HG02884 (cell line): ENCODE results near the gene CCDC34.
"Not testable (repeated sequence)": the region's sequence is repeated elsewhere in the genome, so short reads cannot be mapped to it uniquely, and the experiment has no call there.

Experiments used
- ATAC-seq: cut with Tn5 transposase; IDR thresholded peaks from one replicate; pipeline ENCODE4 v1.9.1; 2021; ENCODE audit warnings: mild to moderate bottlenecking, moderate library complexity; ENCODE audit not compliant: unreplicated experiment

Gene CCDC34

DNA sequence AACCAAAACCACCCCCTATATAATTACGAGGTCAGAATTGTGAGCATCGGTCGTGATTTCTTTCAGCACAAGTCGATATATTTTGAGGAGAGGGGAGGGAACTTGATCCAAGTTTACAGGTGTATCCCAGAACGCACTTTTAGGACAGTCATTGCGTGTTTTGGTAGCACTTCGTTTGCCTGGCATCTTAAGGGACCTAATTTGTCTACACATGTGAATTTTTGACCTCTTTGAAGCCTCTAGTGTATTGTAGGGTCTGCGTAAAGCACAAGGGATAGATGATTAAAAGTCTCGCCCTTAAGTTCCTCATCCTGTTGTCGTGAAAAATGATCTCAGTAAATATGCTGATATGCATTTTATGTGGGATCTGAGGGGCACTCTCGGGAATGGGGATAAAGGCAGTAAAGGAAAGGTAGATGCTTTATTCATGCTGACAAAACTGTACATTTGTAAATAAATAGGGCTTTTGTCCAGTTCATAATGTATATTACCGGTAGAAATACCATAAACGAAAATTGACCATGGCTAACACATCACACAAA lies 632 bp upstream of the CCDC34 start:
- no peak for ATAC-seq

DNA sequence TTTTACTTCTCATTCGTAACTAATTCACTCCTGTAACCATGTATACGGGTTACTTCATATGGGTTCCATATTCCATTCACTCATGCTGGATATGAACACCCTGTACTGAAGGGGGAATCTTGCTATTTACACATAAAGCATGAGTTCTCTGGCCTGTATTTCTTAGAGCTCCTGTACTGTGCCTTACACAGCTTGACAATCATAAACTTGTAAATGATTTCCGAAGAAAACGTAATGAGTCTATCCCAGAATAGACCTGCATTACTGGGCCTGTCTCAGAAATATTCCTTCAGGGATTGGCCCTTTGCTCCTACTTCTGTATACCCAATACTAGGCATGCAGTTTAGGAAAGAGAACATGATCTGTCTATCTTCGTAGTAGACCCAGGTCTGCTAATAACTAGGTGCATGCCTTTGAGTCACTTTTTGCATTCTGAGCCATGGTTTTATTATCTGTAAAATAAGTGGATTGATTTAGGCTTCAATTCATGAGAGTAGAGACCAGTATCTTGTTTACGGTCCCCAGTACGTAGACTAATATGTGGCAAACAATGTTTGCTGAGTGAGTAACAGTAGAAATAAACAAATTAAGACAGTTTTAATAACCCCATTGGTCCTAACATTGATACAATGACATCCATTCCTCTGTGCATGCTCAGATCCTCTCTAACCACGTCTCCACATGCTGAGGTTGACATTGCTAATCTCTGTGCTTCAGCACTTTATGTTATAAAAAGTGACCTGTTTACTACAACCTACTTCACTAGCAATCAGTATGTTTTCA lies 1.2 kb downstream of the CCDC34 start:
- ATAC-seq: no peak

DNA sequence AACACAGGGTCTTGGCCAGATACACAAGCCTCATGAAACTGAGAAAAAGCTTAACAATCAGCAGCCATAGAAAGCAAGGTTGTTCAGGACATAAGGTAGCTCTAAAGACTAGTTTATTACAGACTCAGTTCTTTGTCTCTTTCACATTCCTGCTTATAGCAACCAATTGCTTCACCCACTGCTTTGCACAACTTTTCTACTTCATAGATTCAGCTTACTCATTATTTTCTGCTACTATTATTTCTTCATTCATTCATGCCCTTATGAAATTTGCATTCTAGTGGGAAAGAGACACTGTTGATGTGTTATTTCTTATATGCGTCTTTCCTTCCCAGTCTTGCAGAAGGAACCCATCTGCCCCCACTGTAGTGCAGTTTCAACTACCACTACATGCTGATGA lies 4.7 kb downstream of the CCDC34 start:
- ATAC-seq: no peak

DNA sequence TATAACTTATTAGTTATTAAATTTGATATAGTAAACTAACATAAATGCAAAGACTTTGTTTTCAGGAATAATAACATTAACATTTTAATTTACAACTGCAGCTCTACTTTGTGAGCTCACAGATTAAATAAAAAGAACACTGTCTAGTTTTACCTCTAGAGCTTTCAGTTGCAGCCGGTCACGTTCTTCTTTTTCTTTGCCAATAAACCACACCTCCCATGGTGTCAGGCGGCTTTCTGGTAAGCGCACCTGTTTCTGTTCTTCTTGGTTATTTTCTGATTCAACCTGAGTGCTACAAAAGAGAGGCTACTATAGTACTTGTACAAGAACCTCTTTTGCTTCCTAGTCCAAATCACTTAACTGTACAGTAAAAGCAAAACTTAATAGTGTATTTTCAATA lies 5.8 kb downstream of the CCDC34 start:
- ATAC-seq: no peak

DNA sequence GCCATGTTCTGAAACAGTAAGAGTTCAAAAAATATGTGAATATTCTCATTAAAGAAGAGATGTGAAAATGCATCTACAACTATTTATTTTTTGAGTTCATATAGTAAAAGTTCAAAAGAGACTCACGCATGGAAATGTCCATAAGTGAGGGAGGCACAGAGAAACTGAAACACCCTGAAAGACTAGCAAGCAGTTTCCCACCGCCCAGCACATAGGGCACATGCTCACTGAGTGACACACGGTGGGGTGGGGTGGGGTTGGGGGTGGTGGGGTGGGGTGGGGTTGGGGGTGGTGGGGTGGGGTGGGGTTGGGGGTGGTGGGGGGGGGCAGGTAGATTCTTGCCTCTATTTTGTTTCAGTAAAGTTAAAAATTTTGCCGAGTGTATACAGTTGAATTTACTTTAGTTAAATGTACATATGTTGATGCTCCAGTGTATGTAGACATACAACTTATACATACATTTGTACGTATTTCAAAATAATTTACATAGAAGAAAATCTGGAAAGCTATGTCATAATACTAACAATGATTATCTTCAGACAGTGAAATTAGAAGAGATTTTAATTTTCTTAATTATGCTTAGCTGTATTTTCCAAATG lies 6.3 kb downstream of the CCDC34 start:
- ATAC-seq: no peak

DNA sequence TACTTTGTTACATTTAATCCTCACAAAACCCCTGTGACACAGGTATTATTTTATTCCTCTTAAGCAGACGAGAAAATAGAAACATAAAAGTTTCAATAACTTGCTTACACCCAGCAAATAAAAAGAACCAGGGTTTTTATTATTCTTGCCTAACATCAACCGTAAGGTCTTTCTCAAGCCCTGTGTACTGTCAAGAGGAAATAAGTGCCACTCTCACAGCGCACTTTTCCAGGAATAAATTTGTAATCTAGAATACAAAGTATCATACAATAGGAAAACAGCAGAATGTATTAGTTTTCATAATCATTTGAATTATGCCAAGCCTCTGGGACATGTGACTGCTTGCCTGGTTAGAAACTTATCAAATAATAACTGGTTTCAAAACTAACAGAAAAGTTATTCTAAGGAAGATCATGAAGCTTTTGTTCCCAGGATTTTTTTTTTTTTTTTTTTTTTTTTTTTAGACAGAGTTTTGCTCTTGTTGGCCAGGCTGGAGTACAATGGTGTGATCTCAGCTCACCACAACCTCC lies 7.4 kb downstream of the CCDC34 start:
- no peak for ATAC-seq

DNA sequence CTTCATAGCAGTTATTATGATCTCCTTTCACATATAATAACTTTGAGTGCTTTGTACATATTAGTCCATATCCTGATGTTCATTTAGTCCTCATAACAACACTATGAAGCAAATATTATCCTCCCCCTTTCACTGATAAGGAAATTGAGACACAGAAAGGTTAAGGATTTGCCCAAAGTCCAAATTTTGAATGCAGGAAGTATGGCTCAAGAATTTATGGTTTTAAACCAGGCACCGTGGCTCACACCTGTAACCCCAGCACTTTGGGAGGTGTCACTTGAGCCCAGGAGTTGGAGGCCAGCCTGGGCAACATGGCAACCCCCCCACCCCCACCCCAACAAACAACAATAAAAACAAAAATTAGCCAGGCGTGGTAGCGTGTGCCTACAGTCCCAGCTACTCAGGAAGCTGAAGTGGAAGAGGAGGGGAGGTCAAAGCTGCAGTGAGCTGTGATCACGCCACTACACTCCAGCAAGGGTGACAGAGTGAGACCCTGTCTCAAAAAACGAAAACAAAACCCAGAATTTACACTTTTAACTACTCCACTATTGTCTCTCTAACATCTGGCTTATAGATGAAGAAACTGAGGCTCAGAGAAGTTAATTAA lies 8.6 kb downstream of the CCDC34 start:
- ATAC-seq: peak; percentile 46

DNA sequence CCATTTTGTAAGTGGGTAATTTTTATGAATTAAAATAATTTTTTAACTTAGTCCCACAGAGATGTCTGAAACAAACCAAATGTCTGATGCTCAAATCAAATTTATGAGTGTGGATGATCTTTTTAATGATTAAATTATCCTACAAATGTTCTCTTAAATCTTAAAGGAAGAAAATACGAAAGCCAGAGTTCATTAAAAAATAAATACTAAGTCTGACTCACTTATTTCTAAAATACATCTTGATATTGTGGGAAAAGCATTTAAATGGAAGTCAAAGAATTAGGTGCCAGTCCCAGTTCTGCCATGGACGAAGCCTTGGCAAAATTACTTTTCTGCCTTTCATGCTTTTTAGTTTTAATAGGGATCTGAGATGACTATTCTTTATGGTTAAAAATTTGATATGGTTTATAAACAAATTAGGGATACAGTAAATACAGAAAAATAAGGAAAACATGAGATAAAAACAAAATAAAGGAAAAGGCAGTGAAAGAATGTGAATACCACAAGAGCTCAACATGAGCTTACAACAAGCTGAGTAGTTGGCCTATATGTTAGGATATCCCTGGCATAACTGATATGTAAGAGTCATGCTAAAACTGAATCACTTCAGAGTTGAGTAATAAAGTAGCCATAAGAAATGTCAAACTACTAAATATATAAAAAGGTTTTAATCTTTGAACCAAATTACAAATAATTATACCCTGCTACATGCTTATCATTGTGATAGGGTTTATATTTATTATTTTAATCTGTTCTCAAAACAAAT lies 9.2 kb downstream of the CCDC34 start:
- ATAC-seq: peak; percentile 48

DNA sequence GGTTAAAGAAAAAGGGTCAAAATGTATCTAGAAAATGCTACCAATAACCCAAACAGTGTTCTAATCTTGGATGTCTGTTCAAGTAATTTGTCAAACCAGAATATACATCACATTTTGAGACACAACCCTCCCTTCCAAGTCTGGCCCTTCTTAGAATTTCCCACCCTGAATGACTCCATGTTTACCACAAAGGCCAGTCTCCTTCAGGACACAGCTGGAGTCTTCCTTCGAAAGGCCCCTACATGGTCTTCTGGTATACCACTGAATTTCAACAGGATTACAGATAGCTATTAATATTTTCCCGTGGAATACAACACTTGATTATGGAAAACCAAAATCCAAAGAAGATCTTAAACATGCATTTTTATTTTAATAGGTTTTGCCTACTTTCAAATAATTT lies 10.2 kb downstream of the CCDC34 start:
- no peak for ATAC-seq

DNA sequence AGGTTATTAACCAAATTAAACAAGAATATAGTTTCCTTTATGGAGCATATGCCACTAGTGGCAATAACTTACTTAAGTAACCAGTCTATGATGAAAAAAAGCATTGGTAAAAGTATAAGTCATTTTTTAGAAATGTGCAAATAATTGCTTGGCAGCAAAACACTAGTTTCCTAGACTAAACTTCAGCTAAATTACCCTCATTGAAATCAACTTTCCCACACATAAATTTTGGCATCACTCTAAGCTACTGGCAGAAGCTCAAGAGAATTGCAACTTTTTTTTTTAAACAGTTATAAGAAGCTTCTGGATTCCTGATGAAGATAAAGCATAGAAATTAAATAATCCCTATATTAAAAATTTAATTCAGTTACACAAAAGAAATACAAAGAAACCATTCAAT lies 12.5 kb downstream of the CCDC34 start:
- no peak for ATAC-seq

DNA sequence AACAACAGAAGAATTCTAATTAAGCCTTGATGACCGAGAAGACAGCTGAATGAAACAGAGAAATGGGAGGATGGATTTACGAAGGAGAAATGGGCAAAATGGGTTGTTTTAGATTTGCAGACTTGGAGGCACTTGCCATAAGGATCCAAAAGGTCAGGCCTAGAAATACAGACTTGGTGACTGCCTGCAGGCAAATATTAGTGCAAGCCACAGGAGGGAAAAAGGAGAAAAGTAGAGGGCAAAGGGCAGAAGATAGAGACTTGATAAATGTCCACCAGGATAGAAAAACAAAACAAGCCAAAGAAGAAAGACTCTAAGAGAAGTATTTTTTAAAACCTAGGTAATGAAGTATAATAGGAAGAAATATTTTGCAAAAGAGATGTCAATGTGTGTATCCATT lies 13.1 kb downstream of the CCDC34 start:
- no peak for ATAC-seq

DNA sequence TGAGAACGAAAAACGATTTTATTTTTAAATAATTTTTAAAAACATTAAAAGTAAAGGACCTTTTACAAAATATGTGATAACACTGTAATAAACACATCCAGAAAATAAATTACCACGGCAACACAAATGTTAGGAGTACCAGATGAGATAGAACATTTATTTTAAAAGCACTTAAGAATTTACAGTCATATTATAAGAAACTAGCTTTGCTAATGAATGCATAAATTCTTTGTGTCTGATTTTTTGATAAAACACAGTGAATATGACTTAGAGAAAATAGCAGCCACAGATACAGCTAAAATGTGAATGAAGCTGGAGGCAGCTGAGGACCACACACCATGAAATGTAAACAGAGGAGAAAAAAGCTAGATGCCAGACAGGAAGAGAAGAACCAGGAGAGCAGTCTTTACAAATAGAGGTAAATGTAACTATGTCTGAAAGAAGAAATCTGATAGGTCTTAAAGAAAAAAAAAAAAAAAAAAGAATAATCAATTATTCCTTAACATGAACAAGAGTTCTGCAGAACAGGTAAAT lies 14.6 kb downstream of the CCDC34 start:
- no peak for ATAC-seq

DNA sequence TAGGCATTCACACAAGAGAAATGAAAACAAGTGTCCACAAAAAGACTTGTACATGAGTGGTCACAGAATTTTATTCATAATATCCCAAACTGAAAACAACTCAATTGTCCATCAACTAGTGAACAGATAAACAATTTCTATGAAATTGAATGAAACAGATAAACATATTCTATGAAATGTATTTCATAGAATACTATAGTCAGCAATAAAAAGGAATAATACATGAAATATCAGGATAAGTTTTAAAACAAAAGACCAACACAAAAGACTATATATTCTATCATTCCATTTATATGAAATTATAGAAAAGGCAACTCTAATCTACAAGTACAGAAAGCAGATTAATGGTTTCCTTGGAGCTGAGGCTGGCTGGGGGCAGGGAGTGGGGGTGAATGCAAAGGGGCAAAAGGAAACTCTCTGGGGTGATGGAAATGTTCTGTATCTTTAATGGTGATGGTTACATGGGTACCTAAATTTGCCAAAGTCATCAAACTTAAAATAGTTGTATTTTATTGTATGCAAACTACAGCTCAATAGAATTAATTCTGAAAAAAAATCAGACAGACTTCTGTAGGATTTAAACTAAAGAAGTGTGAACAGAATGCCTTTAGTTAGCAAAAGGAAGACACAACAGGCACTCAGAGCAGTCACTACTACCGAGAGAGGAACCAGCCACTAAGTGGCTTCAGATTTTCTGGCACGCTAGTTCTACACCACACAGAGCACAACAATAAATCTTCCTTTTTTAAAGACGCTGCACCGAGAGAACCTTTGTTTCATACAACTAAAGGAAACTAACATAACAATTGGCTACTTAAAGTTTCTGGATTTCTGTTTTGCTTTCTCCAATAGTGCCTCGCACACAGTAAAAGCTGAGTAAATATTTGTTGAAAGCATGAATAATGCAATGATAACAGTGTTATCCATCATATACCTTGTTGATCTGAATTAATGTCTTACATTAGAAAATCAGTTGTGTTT lies 15.4 kb downstream of the CCDC34 start:
- ATAC-seq: no peak

DNA sequence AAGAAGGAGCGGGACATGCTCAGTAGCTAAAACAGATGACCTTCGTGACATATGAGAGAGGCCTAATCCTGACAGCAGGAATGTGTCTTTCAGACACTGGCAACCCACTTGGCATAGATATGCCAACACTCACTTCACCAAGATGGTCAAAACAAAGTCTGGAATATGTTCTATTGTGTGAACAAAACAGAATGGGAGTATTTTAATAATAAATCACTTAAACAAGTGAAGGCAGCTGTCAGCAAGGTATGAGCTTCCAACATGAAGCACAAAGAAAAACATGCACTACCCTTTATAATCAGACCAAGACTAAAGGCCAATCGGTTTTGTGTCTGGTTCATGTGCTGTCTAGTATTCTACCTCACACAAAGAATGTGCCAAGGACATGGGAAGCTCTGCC lies 23.1 kb downstream of the CCDC34 start:
- ATAC-seq: no peak

DNA sequence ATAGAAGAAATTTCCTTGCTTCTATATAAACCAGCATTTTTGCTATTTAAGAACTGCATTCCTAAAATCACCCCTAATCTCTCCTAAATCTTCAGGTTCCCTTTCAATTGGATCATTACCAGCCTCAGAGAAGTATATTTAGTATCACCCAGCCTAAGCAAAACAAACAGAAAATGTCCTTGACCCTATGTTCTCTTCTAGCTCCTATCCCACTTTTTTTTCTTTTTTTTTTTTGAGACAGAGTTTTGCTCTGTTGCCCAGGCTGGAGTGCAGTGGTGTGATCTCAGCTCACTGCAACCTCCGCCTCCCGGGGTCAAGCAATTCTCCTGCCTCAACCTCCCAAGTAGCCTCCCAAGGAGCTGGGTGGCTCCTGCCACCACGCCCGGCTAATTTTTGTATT lies 28.3 kb downstream of the CCDC34 start:
- ATAC-seq: not testable (repeated sequence)

DNA sequence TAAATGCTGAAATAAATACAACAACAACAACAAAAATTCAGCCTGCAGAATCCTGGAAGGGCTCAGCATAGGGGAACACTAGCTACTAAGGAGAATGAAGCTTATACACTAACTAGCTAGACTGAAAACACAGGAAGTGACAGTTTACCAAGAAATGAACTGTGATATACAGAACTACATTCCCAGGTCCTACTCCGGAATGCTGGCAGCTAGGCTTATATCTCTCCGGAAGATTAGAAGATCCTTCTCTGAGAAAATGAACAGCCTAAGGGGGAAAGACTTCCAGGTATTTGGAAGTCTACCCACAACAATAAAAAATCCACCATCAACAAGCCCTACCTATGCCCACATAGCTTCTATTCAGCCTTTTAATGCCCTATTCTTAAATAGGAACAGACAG lies 31.0 kb downstream of the CCDC34 start:
- no peak for ATAC-seq

DNA sequence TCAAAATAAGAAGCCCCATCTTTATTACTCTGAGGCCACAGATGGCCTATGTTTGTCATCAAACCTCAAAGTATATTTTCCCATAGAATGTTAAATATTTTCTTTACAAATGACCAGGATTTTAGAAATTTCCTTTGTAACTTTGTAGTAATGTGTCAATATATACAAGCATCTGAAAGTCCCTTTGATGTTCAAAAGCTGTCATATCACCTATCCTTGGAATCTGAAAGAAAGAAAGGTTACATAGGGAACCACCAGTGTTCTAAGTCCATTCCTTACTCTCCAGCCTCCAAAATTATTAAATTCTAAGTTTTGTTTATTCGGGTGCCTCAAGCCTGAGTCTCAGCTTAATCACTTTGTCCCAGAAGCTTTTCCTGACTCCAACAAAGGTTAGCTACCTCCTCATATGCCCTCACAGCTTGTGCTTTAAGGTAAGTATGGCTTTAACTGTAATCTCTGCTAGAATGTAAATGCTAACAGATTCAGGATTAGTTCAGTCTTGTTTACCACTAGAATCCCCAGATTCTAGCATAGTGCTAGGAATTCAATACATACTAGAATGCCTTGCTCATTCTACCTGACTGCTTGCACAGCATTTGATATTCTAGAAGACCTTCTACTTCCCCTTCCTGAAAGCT lies 32.3 kb downstream of the CCDC34 start:
- no peak for ATAC-seq

DNA sequence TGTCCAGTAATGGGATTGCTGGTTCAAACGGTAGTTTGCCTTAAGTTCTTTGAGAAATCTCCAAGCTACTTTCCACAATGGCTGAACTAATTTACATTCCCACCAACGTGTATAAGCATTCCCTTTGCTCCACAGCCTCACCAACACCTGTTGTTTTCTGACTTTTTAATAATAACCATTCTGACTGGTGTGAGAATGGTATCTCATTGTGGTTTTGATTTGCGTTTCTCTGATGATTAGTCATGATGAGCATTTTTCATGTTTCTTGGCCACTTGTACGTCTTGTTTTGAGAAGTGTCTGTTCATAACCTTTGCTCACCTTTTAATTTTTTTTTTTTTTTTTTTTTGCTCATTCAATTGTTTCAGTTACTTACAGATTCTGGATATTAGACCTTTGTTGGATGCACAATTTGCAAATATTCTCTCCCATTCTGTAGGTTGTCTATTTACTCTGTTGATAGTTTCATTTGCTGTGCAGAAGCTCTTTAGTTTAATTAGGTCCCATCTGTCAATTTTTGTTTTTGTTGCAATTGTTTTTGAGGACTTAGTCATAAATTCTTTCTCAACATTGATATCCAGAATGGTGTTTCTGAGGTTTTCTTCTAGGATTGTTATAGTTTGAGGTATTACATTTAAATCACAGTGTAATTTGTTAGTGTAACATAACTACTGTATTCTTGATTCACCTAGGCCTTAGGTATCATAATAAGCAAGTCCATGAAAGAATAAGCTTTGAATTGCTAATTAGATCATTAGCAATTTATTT lies 33.0 kb downstream of the CCDC34 start:
- no peak for ATAC-seq
